GM19043 (cell line): ENCODE data around the gene ACTN1.

Experiments used
- ATAC-seq: cut with Tn5 transposase; IDR thresholded peaks from one replicate; pipeline ENCODE4 v1.9.1; 2021; ENCODE audit warnings: low read depth; ENCODE audit not compliant: unreplicated experiment

Gene ACTN1

GRCh38 chr14:68843471-68844209 lies 135.5 kb downstream of the ACTN1 start:
- ATAC-seq = no peak

- no peak for ATAC-seq
Observed at GRCh38 chr14:68842298-68842697, 136.8 kb downstream of the ACTN1 start.

- no peak for ATAC-seq
Observed at GRCh38 chr14:68841016-68841809, 137.9 kb downstream of the ACTN1 start.

GRCh38 chr14:68840454-68840853 lies 138.6 kb downstream of the ACTN1 start:
- no peak for ATAC-seq

- ATAC-seq = no peak
Observed at GRCh38 chr14:68836082-68836481, 143.0 kb downstream of the ACTN1 start.

GRCh38 chr14:68834816-68835215 lies 144.3 kb downstream of the ACTN1 start:
- ATAC-seq = no peak

GRCh38 chr14:68828698-68829097 lies 150.4 kb downstream of the ACTN1 start:
- ATAC-seq = no peak

GRCh38 chr14:68825729-68826128 lies 153.4 kb downstream of the ACTN1 start:
- ATAC-seq = no peak

- no peak for ATAC-seq
Observed at GRCh38 chr14:68824517-68825347, 154.4 kb downstream of the ACTN1 start.

- no peak for ATAC-seq
Observed at GRCh38 chr14:68824207-68824516, 154.9 kb downstream of the ACTN1 start.
